GM19463 (cell line): Measurements from ENCODE around the gene GDF11.

Experiments
- ATAC-seq: cut with Tn5 transposase; IDR thresholded peaks from one replicate; pipeline ENCODE4 v1.9.1; 2021; ENCODE audit warnings: mild to moderate bottlenecking, moderate library complexity; ENCODE audit not compliant: unreplicated experiment

The GDF11 gene

DNA sequence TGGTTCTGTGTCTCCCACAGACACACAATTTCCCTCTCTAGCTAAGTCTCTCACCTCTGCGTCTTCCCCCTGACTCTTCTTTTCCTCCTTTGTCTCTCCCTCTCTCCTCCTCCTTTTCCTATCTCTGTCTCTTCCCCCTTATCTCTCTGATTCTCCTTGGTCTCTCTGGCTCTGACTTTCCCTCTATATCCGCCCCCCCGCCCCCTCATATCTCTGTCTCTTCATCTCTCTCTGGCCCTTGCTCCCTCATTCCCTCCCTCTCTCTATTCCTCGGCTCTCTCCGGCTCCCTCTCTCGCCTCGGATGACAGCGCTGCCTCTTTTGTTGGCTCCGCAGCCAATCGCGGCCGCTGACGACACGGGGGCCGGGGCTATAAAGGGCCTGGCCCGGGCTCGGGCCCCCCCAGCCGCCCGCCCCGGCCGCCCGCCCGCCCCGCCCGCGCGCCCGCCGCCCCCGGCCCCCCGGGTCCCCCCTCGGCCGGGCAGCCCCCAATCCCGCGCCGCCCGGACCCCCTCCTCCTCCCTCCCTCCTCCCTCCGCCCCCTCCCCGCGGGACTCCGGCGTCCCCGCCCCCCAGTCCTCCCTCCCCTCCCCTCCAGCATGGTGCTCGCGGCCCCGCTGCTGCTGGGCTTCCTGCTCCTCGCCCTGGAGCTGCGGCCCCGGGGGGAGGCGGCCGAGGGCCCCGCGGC is at the start of gene GDF11:
Gene GDF11, plus strand, starts transcription at position 404 of the 687 bp plus-strand sequence. Its CDS starts 195 bp downstream, at position 599.
- ATAC-seq = peak; percentile 36

DNA sequence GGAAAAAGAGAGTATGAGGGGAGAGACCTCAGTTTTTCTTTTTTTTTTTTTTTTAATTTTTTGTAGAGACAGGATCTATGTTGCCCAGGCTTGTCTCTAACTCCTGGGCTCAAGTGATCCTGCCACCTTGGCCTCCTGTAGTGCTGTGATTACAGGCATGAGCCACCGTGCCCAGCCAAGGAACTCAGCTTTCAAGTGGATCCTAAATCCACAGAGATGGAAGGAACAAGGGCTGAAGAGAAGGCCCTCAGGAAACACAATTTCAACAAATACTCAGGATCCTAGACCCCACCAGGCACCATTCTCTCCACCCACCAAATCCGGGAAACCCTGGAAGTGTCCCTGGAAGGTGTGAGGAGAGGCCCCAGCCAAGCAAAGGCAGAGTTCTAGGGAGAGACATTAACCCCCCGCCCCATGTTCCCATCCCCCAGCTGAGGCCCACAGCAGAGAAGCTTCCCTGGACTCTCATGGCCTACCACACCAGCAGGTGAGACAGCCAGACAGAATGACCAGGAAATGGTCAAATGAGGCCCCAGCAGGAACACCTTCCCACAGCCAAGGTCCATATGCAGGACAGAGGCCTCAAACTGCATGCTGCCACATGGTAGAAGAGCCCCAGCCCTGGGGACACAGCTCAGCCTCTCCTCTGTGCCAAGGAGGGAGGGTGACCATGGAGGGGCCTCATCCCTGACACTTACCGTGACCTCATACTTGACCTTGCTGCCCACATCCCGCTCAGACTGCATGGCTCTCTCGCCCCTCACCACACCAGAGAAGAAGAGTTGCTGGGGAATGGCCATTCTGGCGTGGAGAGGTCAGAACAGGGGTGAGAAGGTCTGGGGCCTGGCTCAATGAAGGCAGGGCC is 49.4 kb upstream of the GDF11 start:
- no peak for ATAC-seq

DNA sequence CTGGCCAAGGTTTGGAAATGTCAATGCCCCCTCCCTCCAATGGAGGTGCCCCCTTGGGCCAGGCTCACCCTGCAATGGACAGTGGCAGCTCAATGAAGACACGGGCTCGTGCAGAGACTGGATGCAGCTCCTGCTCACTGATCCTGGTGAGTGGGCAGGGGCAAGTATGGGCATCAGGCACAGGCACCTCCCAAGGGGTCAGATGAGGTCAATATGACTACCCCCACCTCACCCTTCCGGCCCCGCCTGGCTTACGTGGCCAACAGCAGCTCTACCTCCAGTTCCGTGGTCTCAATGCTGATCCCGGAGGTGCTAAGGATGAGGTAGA is 48.8 kb upstream of the GDF11 start:
- ATAC-seq = no peak

DNA sequence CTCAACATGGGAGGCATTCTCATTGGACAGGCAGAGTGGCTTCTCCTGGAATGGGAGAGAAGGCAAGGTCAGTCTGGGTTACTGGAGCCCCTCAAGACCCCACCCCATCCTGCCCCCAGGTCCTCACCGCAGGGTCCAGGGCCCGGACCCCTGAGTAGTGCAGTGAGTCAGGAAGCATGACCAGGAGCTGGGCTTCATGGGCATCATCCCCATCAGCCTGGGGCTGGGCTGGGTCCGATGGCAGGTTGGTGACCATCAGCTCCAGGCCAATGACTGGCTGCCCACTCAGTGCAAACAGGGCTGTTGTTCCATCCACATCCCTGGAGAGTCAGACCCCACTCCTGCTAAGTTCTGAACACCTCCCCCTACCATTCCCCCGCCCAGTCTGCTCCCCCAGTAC is 48.3 kb upstream of the GDF11 start:
- ATAC-seq = no peak

DNA sequence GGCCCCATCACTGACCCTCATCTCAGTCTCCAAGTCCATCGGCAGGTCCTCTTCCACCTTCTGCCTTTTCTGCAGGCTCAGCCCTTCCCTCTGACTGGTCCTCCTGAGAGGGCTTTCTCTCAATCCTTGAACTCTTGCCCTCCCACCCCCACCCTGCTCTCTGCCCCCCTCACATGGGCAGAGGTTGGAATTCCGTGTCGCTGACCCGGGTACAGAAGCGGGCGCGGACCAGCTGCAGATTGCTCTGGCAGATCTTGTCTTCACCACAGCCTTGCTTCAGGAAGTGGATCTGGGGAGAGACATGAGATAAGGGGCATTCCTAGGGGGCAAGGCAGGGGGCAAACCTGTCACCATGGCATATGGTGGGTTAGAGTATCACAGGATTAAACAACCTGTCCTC is 47.6 kb upstream of the GDF11 start:
- no peak for ATAC-seq

DNA sequence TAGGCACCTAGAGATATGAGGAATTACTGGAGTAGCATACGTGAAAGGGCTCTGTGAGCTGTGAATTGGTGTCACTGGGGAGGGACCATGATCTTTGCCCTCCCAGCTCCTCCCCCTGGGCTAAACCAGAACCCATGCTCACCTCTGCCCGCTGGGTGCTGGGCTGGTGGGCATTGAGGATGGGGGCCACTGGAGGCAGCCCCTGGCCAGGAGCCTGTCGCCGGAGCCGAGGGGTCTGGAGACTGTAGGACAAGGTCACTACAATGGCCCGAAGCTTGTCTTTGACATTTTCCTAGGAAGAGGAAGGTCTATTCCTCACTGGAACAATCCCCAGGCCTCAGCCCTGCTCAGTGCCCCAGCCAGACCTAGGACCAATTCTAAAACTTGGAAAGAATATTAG is 46.8 kb upstream of the GDF11 start:
- ATAC-seq = no peak

DNA sequence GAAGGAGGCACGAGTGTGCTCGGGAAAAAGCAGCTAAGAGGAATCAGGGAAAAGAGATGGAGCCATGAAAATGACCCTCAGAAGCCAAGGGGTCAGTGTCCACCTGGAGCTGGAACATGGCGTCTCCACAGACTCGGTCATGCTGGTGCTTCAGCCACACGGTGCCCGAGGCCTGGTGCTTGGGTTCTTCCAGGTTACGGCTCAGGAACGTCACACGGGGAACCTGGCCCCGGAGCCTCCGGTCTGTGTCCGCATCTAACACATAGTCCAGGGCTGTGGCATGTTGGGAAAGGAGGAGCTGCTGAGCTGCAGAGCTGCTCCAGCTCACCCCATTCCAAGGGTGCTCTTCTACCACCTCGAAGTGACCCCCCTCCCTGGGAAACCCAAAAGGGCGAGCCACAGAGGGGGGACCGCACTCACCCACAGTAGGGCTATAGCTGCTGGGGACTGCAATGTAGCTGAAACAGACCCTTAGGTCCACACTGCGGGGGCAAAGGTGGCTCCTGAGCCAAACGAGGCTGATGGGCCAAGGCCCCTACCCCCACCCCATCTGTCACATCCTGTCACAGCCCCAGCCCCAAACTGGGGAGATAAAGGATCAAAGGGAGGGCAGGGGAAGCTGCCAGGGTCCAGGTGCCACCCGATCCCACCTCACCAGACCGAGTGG is 46.0 kb upstream of the GDF11 start:
- no peak for ATAC-seq

DNA sequence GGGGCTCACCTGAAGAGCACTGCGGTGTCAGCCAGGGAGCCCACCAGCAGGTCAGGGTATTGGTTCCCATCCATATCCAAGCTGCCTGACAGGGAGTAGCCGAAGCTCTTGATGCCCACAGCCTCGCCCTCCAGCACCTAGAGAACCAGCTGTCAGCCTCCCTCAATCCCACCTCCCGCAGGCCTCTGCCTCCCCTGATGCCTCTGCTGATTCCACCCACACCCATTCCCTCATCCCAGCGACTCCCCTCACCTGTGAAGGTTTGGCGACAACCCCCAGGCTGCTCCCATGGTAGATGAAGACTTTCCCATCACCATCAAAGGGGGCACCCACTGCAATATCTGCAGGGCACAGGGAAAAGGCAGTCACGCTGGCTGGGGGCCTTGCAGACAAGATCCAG is 45.2 kb upstream of the GDF11 start:
- ATAC-seq = no peak

DNA sequence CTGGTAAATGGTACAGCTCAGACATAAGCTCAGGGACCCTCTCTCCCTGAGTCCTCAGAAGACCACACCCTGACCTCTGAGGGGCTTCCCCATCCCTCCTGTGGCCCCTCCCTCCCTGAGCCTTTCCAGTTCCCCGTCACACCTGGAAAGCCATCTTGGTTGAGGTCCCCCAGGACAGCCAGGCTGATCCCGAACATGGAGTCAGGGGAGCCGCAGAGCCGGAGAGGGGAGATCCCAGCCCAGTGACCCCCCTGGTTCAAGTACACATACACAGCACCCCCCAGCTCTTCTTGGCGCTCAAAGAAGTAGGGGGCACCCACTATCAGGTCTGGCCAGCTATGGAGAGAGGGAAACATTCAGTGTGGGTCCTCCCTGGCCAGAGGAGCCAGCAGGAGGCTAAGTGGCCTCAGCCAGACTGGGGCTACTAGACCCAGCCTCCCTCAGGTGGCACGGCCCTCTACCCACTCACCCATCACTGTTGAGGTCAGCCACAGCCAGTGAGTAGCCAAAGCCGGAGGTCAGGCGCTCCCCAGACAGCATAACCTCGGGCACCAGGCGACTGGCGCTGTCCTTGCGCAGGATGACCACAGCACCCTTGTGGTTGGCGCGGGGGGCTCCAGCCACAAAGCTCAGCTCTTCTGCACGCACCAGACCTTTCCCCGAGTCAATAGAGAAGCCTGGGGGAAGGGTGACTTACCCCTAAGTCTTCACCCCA is 44.5 kb upstream of the GDF11 start:
- ATAC-seq = no peak

DNA sequence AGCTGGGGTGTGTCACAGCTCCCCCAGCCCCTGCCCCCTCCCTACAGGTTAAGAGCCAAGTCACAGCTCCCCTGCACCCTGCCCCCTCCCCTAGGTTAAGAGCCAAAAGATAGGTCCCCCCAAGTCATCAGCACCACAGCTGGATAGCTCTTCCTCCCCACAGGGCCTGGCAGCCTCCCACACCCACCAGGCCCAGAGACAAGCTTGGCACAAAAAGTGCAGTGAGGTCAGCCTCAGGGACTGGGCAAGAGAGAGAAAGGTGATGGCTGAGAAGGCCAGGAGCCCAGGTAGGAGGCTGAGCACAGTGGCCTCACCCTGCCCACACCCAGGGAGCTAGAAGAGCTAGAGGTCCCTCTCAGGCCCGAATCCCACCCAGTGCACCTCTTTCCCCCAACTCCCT is 44.0 kb upstream of the GDF11 start:
- ATAC-seq = no peak

DNA sequence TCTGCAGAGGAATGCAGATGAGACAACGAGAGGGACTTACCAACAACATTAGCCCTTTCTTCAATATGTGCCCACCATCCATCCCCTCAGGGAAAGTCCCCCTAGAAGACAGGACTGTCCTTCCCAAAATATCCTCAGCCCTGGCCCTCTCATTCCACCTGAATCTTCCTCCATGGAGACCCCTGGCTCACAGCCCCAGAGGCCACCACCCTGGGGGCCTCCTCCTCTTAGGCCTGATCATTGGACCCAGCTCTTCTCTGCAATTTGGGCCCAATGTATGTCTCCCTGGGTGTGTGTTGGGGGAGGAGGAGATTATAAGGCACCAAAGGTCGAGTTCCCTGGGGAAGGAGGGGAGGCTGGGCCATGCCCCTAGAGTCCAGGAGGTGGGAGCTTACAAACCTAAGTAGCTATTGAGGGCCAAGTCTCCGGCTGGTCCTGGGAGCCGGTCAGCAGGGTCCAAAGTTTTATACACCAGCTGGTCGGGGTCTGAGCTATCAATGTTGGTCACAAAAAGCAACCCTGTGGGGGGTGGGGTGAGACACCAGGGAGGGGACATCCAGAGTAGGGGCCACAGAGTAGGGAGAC is 43.4 kb upstream of the GDF11 start:
- no peak for ATAC-seq

DNA sequence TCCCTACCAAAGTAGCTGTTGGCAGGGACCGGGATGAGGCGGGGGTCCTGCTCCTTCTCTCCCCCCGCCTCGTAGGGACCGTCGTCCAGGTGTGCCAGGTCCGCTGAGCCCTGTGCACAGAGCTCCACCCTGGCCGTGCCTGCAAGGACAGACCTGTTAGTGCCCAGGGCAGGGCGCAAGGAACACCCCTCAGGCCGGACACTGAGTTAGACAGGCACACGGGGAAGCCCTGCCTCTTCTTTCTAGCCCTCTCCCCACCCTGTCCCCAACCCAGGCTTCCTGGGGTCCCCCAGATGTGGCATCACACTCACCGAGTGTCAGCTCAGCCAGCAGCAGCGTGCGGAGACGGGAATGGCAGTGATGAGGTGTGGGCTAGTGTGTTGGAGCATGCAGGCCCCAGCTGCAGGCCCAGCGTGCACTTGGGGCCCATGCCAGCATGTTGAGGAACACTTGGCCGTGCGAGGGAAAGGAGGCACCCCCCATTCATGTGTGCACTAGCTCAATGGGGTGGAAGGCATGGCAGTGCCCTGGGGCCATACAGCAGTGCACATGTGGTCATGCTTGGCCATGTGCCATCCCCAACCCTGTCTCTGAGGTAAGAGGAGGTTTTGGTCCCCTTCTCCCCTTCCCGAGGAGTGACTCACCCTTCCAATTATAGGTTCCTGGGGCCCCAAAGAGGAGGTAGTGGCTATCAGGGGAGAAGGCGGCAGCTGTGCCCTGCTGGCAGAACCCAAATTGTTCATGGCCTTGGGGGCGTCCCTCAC is 42.5 kb upstream of the GDF11 start:
- peak; percentile 41 for ATAC-seq

DNA sequence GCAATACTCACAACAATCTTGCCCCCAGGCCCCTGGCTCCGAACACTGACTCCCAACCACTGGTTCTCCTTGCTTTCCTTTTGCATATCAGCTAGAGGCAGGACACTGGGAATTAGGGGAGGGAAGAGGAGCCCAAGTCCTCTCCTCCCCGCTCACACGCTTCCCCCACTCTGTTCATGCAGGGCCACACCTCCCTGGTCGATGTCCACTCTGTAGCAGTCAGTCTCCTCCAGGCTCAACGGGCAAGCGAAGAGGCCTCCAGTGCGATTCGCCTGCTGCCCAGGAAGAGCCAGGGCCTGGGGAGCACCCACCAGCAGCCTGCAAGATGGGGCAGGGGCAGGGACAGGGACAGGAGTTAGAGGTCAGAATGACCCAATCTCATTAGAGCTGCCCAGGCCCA is 40.1 kb upstream of the GDF11 start:
- no peak for ATAC-seq

DNA sequence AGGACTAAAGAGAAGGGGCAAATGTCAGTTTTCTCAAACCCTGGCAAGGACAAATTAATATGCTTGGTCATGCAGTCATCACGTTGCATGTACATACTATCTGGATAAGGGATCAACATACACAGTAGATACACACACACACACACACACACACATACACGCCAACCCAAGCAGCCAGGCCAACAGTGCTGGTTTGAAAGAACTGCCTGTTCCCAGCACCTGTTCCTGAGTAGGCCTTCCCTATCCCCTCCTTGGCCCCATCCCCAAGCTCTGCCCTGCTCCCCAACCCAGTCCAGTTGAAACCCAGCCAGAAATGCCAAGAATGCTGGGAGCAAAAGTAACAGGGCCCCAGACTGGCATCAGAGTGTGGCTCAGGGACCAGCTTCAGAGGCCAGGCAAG is 39.6 kb upstream of the GDF11 start:
- ATAC-seq = no peak

DNA sequence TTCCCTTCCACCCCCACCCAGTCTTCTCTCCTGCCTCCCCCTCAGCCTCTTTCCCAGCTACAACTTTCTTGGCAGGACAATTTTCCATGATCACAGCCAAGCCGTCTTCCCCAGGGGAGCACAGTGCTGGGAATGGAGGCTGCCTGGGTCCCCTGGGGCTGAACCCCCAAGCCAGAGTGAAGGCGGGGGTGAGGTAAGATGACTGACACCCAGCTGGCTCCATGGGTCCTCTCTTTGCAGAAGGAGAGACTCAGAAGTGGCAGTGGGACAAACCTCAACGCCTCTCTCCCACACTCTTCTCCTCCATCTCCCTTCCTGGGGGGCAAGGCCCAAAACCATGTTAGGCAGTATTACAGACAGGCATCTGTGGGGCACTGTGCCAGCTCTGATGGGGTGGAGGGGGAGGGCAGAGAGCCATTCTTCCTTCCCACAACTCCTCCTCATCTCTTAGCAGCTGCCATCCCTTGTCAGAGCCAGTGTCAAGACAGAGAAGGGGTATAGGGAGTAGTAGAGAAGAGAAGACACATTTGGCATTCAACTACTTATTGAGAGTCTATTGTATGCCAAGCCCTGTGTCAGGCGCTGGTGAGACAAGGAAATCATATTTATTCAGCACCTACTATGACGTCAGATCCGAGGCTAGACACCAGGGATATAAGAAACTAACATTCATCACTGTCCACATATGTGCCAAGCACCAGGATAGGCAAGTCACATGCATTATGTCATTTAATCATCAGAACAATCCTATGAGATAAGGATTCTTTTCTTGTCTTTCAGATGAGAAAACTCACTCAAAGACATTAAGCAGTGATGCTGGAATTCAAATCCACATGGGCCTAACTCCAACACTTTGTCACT is 38.8 kb upstream of the GDF11 start:
- no peak for ATAC-seq

DNA sequence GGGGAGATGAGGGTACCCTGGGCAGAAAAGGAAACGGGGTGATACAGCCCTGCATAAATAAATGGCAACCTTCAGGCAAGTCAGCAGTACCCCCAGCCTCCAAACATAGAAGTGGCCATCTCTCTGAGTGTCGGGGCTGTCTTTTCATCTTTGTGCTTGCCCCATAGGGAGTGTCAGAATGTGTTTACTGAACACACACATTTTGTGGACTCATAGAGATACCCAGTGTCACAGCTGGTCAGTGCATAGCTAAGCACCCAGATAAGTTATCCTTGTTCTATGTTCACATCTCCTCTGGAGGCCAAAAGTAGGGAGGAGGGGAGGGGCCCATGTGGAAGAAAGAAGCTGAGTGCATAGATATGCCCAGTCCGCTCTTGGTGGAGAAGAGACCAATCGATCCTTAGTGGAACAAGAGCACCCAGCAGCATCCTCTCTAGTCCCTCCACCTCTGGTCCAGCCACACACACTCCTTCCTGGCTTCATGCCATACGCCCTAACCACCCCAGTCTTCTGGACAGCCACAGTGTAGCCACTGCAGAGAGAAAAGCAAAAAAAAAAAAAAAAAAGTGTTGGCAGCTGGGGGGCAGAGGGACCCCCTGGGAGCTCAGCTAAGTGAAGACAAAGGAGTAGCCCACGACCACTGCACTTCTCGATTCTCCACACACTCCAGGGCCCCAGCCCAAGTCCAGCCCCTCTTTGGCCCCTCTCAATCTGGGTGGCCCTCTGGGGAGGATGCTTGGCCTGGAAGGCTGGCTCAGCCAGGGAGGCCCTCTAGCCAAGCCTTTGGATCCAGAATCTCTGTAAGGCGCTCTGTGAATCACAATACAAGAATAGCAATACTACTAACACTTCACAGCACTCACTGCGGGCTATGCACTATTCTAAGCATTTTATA is 37.9 kb upstream of the GDF11 start:
- no peak for ATAC-seq

DNA sequence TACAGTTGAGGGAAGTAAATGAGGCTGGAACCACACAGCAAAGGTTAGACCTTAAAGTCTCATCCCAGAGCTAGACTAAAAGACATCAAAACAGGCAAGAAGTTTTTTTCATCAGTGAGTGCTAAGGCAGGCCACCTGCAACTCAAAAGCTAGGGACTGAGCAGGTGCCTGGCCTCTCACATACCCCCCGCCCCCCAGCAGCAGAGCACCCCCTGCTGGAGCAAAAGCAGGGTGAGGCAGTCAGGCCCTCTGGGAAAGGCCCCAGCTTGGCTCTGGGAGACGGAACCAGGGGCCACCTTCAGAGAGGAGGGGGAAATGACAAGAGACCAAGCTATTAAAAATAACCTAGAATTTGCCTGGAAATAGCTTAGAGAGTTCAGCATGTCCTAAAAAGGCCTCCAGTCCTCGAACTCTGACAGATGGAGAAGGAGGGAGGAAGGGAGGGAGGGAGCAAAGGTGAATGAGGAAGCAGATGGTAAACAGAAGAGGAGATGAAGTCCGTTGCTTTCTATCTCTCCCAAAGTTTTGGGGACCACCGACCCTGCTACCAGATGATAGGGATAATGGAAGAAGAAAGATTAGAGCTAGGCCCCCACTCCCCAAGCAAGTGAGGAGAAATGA is 37.0 kb upstream of the GDF11 start:
- ATAC-seq = no peak
